Measurements from ENCODE around the gene C15orf62.
A peak's percentile ranks its signal among the peaks of the same experiment; 100 is the strongest.

The C15orf62 gene

GRCh38 chr15:40792394-40792793 is 22.6 kb downstream of the C15orf62 start:
- no peak for TF ChIP-seq CTCF (IDR thresholded peaks at IDR 0.05; ENCODE audit: low read depth, low read length)
- DNase-seq (ENCODE audit: extremely low read depth, low read depth), result no peak

- DNase-seq (ENCODE audit: extremely low read depth, low read depth), result peak; percentile 75
- TF ChIP-seq CTCF (IDR thresholded peaks at IDR 0.05; ENCODE audit: low read depth, low read length), result no peak
These were observed 23.6 kb downstream of the C15orf62 start for GRCh38 chr15:40793216-40793989.

GRCh38 chr15:40796041-40796440 is 26.3 kb downstream of the C15orf62 start:
- DNase-seq (ENCODE audit: extremely low read depth, low read depth), result no peak
- TF ChIP-seq CTCF (IDR thresholded peaks at IDR 0.05; ENCODE audit: low read depth, low read length), result no peak

GRCh38 chr15:40796512-40796911 is 26.7 kb downstream of the C15orf62 start:
- DNase-seq (ENCODE audit: extremely low read depth, low read depth), result no peak
- no peak for TF ChIP-seq CTCF (IDR thresholded peaks at IDR 0.05; ENCODE audit: low read depth, low read length)

- no peak for TF ChIP-seq CTCF (IDR thresholded peaks at IDR 0.05; ENCODE audit: low read depth, low read length)
- no peak for DNase-seq (ENCODE audit: extremely low read depth, low read depth)
These were observed 29.7 kb downstream of the C15orf62 start for GRCh38 chr15:40799523-40799922.

GRCh38 chr15:40803076-40803475 is 33.3 kb downstream of the C15orf62 start:
- no peak for TF ChIP-seq CTCF (IDR thresholded peaks at IDR 0.05; ENCODE audit: low read depth, low read length)
- DNase-seq (ENCODE audit: extremely low read depth, low read depth), result no peak

- no peak for TF ChIP-seq CTCF (IDR thresholded peaks at IDR 0.05; ENCODE audit: low read depth, low read length)
- DNase-seq (ENCODE audit: extremely low read depth, low read depth), result no peak
These were observed 33.9 kb downstream of the C15orf62 start for GRCh38 chr15:40803688-40804087.
